ENCODE measurements around the gene GRAMD4. TPM values are rescaled to one million over a fixed set of nuclear protein-coding genes. Genes with fewer than 3 reads are reported as not detected.

Gene GRAMD4
- total RNA-seq, 1 donor from 2014 or later = 30.9 TPM

GRCh38 chr22:46712288-46712687 lies 92.1 kb downstream of the GRAMD4 start:
- DNase-seq (ENCODE audit: low read depth in 2 of 2) = no peak

- peak in 1 of 2 donors; percentile 47 for DNase-seq (ENCODE audit: low read depth in 2 of 2)
Measured at GRCh38 chr22:46714550-46714949, 94.4 kb downstream of the GRAMD4 start.

GRCh38 chr22:46719921-46720320 lies 99.7 kb downstream of the GRAMD4 start:
- no peak for DNase-seq (ENCODE audit: low read depth in 2 of 2)

GRCh38 chr22:46721501-46722085 lies 101.4 kb downstream of the GRAMD4 start:
- DNase-seq (ENCODE audit: low read depth in 2 of 2) = no peak

- no peak for DNase-seq (ENCODE audit: low read depth in 2 of 2)
Measured at GRCh38 chr22:46723882-46724281, 103.7 kb downstream of the GRAMD4 start.

- DNase-seq (ENCODE audit: low read depth in 2 of 2) = no peak
Measured at GRCh38 chr22:46725096-46725495, 104.9 kb downstream of the GRAMD4 start.

GRCh38 chr22:46726066-46726985 lies 106.1 kb downstream of the GRAMD4 start:
- no peak for DNase-seq (ENCODE audit: low read depth in 2 of 2)

GRCh38 chr22:46726986-46727317 lies 106.8 kb downstream of the GRAMD4 start:
- no peak for DNase-seq (ENCODE audit: low read depth in 2 of 2)

- peak in 1 of 2 donors; percentile 25 for DNase-seq (ENCODE audit: low read depth in 2 of 2)
Measured at GRCh38 chr22:46727813-46728364, 107.7 kb downstream of the GRAMD4 start.

- DNase-seq (ENCODE audit: low read depth in 2 of 2) = no peak
Measured at GRCh38 chr22:46728470-46728869, 108.3 kb downstream of the GRAMD4 start.

Other genes starting within 250 kb of the GRAMD4 start
- gene CELSR1, start 82.8 kb upstream of the GRAMD4 start, total RNA-seq = 18.6 and 52.2 TPM in 2 replicates
- 66.8 and 127 TPM in 2 replicates for gene CERK, start 117.9 kb downstream of the GRAMD4 start, total RNA-seq
- 12.5 and 18.1 TPM in 2 replicates for gene TBC1D22A, start 142.3 kb downstream of the GRAMD4 start, total RNA-seq

Measured in dermis microvascular lymphatic vessel endothelial cell (primary cell).